ENCODE measurements around the gene C22orf31.
"Not testable (repeated sequence)": the region's sequence is repeated elsewhere in the genome, so short reads cannot be mapped to it uniquely, and the experiment has no call there.

C22orf31 gene

GRCh38 chr22:29053048-29053702 is 8.5 kb downstream of the C22orf31 start:
- FAIRE-seq = no peak

DNA sequence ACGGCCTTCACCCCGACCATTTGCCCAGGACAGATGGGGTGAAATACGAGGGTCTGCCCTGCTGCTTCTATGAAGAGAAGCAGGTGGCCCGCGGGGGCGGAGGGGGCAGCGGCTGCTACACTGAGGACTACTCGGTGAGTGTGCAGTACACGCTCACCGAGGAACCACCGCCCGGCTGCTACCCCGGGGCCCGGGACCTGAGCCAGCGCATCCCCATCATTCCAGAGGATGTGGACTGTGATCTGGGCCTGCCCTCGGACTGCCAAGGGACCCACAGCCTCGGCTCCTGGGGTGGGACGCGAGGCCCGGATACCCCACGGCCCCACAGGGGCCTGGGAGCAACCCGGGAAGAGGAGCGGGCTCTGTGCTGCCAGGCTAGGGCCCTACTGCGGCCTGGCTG is 11.2 kb downstream of the C22orf31 start:
- FAIRE-seq = no peak

DNA sequence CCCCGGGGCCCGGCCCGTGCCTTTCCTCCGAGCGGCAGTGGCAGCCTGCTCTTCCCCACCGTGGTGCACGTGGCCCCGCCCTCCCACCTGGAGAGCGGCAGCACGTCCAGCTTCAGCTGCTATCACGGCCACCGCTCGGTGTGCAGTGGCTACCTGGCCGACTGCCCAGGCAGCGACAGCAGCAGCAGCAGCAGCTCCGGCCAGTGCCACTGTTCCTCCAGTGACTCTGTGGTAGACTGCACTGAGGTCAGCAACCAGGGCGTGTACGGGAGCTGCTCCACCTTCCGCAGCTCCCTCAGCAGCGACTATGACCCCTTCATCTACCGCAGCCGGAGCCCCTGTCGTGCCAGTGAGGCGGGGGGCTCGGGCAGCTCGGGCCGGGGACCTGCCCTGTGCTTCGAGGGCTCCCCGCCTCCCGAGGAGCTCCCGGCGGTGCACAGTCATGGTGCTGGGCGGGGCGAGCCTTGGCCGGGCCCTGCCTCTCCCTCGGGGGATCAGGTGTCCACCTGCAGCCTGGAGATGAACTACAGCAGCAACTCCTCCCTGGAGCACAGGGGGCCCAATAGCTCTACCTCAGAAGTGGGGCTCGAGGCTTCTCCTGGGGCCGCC is 11.9 kb downstream of the C22orf31 start:
- FAIRE-seq = no peak

DNA sequence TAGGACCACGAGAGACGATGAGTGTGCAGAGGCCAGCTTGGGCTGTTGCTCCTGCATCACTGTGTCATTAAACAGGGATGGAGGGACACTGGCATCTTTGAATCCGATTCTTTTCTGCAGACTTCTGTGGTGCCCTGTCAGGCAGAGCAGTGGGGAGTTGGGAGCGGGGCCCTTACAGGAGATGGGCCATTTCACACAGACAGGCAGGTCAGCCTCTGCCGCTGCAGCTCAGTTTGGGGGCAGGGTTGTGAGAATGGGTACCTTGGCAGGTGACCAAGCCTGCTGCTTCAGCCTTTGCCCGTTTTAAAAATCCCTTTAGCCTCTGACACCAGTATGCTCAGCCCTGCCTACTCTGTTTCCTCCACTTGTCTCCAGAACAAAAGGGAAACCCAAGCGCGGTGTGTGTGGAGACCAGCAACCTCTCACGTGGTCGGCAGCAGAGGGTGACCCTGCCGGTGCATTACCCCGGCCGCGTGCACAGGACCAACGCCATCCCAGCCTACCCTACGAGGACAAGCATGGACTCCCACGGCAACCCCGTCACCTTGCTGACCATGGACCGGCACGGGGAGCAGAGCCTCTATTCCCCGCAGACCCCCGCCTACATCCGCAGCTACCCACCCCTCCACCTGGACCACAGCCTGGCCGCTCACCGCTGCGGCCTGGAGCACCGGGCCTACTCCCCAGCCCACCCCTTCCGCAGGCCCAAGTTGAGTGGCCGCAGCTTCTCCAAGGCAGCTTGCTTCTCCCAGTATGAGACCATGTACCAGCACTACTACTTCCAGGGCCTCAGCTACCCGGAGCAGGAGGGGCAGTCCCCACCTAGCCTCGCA is 12.6 kb downstream of the C22orf31 start:
- no peak for FAIRE-seq

GRCh38 chr22:29044657-29045176 is 16.9 kb downstream of the C22orf31 start:
- FAIRE-seq = no peak

- no peak for FAIRE-seq
Measured at GRCh38 chr22:29043906-29044575, 17.6 kb downstream of the C22orf31 start.

- no peak for FAIRE-seq
Measured at GRCh38 chr22:29041408-29041807, 20.2 kb downstream of the C22orf31 start.

- peak; percentile 98 for FAIRE-seq
Measured at GRCh38 chr22:29040385-29041275, 21.0 kb downstream of the C22orf31 start.

GRCh38 chr22:29039684-29040083 is 21.9 kb downstream of the C22orf31 start:
- FAIRE-seq = not testable (repeated sequence)

DNA sequence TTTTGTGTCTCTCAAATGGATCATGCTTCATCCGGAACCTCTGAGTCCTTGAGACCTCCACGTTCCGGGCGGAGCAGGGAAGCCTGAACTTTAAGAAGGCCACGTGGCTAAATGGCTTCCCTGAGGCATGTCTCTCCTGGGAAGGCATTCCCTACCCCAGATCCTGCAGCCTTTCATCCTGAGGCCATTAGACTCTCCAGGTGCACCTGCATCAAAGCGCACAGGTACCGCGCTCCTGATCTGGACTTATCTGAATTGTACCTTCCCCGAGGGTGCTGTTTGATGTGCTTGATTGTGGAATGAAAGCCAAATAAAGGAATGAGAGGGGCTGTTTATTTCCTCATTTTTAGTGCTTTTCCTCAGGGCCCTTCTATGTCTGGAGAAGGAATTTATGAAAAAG is 22.5 kb downstream of the C22orf31 start:
- no peak for FAIRE-seq

DNA sequence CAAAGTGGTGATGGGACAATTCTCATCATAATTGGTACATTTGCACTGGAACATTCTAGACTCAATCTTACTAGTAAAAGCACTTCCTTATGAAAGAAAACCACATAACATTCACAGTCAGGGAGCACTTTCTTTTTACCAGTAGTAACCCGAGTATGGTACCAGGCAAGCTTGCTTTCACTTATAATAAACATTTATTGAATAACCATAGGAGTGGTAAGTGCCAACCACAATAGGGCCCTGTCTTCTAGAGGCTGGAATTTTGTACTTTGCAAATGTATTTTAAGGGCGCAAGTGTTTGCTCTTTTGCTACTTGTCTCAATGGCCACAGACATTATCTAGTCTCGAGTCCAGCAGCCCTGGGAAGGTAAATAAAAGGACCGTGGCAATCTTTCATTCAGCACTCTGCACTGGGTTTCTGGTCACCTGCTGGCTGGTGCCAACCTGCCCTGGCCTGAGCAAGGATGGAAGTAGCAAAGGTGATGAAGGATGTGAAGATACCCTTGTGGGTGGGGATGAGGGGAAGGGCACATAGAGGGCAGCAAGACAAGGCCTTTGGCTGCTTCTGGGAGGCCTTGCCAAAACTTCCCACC is 24.2 kb downstream of the C22orf31 start:
- FAIRE-seq = no peak

GRCh38 chr22:29032584-29032983 is 29.0 kb downstream of the C22orf31 start:
- no peak for FAIRE-seq

GRCh38 chr22:29032014-29032475 is 29.6 kb downstream of the C22orf31 start:
- no peak for FAIRE-seq

- peak; percentile 89 for FAIRE-seq
Measured at GRCh38 chr22:29031227-29032011, 30.2 kb downstream of the C22orf31 start.

DNA sequence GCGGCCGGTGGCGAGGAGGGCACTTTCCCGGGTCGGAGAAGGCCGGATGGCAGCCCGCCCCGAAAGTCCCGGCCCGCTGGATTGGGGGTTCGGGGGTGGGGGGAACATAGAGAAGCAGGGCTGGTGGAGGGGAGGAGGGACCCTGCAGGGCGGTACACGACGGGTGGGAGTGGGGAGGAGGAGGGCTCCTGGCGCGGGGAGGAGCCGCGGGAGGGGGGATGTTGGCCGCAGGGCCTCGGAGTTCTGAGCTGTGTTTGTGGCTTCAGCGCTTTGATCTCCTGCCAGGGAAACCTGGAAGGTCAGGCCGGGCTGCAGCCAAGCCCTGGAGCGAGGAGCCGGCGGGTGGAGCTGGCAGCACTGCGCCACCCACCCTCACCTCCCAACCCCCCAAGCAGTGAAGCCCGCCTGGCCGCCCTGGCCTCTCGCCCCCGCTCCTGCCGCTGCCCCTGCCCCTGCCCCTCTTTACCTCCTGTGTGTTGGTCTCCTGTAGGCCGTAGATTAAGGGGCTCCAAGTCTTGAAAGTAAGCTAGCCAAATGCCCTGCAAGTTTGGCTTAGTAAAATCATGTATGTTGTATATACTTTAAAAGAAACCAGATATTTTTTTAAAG is 30.9 kb downstream of the C22orf31 start:
- FAIRE-seq = no peak

DNA sequence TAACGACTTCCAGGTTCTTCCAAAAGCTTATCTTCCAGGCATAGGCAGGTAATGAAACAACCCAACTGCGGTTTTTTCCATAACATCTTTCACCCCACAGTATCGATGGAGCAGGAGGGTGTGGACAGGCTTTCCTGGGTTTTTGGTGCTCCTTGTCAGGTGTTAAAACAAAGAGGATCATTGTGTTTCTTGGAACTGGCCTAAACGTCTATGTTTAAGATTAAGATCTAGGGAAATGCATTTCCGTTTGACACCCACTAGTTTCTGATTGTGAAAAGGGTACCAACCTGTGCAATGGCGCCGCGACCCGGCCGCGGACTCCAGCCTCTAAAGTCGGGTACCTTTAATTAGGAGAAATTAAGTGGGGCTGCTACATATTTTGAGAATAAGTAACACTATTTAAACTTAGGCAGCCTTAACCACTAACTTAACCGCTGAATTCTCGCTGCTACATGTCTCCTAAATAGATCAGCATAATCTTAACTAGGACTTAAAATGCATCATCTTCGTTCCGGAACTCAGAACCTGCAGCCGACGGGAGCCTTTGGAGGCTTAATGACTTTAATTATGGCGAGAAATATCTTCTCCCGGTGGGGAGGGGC is 31.5 kb downstream of the C22orf31 start:
- FAIRE-seq = peak; percentile 11

- FAIRE-seq = no peak
Measured at GRCh38 chr22:29029202-29030000, 32.2 kb downstream of the C22orf31 start.

DNA sequence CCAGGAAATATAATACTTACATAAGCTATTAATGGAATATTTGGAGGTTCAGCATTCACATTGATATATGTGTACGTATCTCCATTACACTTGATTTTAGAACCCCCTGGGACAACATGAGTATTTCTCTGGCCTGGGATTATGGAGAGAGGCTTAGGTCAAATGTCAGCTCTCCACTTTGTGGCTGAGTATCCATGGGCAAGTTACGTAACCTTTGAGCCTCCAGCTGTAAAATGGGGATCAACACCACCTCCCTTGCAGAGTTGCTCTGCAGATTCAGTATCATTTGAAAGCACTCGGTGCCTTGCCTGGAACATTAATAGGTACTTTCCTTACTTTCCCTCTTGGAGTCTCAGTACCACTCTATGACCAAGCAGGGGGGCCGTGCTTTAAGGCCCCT is 33.2 kb downstream of the C22orf31 start:
- FAIRE-seq = no peak

GRCh38 chr22:29026579-29026978 is 35.1 kb downstream of the C22orf31 start:
- no peak for FAIRE-seq

All from G401.6 (cell line).